T-cell (primary cell): ENCODE measurements around the gene ANKRD60. TPM values are rescaled to one million over a fixed set of nuclear protein-coding genes. Genes with fewer than 3 reads are reported as not detected.

Experiments used
- ATAC-seq, 4 experiments: fragments of 200-7000 bp in 3 of 4; fragments of 150-1000 bp in 1 of 4; cut with Tn5 transposase; replicated peaks in 1 of 4; 1 replicate in 3 of 4; 2 replicates in 1 of 4; pipeline ENCODE4 v1.10.0; 2021; ENCODE audit warnings: moderate library complexity in 3 of 4, mild to moderate bottlenecking in 2 of 4, moderate number of reproducible peaks in 1 of 4
- CTCF ChIA-PET, 2 donors: fragments of 300-600 bp; sonication (Branson Sonifier 250); formaldehyde crosslinking; loops; one replicate each; lab custom pipeline; 2022; ENCODE audit warnings: antibody characterized with exemption in 2 of 2; lab: Charles Lee
- POLR2A ChIA-PET, 2 donors: fragments of 300-600 bp; sonication (Branson Sonifier 250); formaldehyde crosslinking; loops; one replicate each; lab custom pipeline; 2022; ENCODE audit warnings: antibody characterized with exemption in 2 of 2; lab: Charles Lee
- DNase-seq, 35 experiments: peaks; one replicate each; pipeline versions ENCODE4 v3.0.0 to v3.0.0-alpha.2; 2013 to 2023
- H3K27ac ChIP-seq: one replicate; pipeline ENCODE4 v1.5.1; 2013; ENCODE audit warnings: low read length
- H3K27me3 ChIP-seq, 2 experiments: replicated peaks in 1 of 2; 1 replicate in 1 of 2; 2 replicates in 1 of 2; pipeline versions ENCODE4 v1.6.1 to v1.7.0; 2013; ENCODE audit warnings: low read length in 1 of 2, mixed read lengths in 1 of 2; ENCODE audit not compliant: control insufficient read depth in 2 of 2, insufficient read depth in 2 of 2; ENCODE audit errors: extremely low read depth in 1 of 2
- H3K36me3 ChIP-seq, 2 donors: 1 replicate in 1 of 2; 2 replicates in 1 of 2; pipeline versions ENCODE4 v1.6.1 to v1.7.0; 2013; ENCODE audit warnings: low read length in 1 of 2; ENCODE audit not compliant: control insufficient read depth in 2 of 2, insufficient read depth in 1 of 2; ENCODE audit errors: extremely low read depth in 1 of 2
- H3K4me1 ChIP-seq, 2 experiments: 1 replicate in 1 of 2; 2 replicates in 1 of 2; pipeline versions ENCODE4 v1.6.1 to v1.7.0; 2013; ENCODE audit warnings: low read length in 2 of 2, mixed read lengths in 1 of 2; ENCODE audit not compliant: insufficient read depth in 2 of 2, control insufficient read depth in 1 of 2; ENCODE audit errors: extremely low read depth in 1 of 2
- H3K4me3 ChIP-seq, 2 donors: 1 replicate in 1 of 2; 2 replicates in 1 of 2; pipeline versions ENCODE4 v1.5.1 to v1.7.0; 2013; ENCODE audit warnings: mild to moderate bottlenecking in 2 of 2, low read length in 1 of 2, moderate library complexity in 1 of 2; ENCODE audit not compliant: control insufficient read depth in 1 of 2; ENCODE audit errors: extremely low read depth in 1 of 2
- H3K9me3 ChIP-seq: 2 replicates; pipeline ENCODE4 v1.7.0; 2013
- H3K27ac Mint-ChIP-seq, 2 donors: one replicate each; pipeline ENCODE4 v1.8.0; 2020 to 2021; ENCODE audit warnings: mild to moderate bottlenecking in 2 of 2, mixed read lengths in 2 of 2
- H3K27me3 Mint-ChIP-seq, 2 donors: one replicate each; pipeline ENCODE4 v1.8.0; 2021 to 2022; ENCODE audit warnings: mixed read lengths in 2 of 2
- H3K36me3 Mint-ChIP-seq: one replicate; pipeline ENCODE4 v1.8.0; 2021; ENCODE audit warnings: mixed read lengths
- H3K4me1 Mint-ChIP-seq, 3 donors: one replicate each; pipeline ENCODE4 v1.8.0; 2020 to 2022; ENCODE audit warnings: mixed read lengths in 3 of 3, mild to moderate bottlenecking in 1 of 3
- H3K4me3 Mint-ChIP-seq, 3 donors: one replicate each; pipeline ENCODE4 v1.8.0; 2020 to 2022; ENCODE audit warnings: mild to moderate bottlenecking in 3 of 3, mixed read lengths in 3 of 3, moderate library complexity in 3 of 3
- H3K9me3 Mint-ChIP-seq, 3 donors: one replicate each; pipeline ENCODE4 v1.8.0; 2020 to 2022; ENCODE audit warnings: mixed read lengths in 3 of 3
- WGBS: methylation state at CpG from one replicate; pipeline ENCODE4 v1.1.5; 2013; ENCODE audit warnings: missing lambda C conversion rate; ENCODE audit not compliant: insufficient coverage; 5-methylcytosine and 5-hydroxymethylcytosine counted together
- total RNA-seq, 35 experiments: library from RNA in 6 of 35; stranded (reverse) in 6 of 35; fragments of 120-200 nt in 1 of 35; gene quantifications; one replicate each; pipeline versions ENCODE4 v1.2.1 to v1.2.4 and lab custom pipeline; 2013 to 2026

ANKRD60 gene
- total RNA-seq, 5 donors from 2014 or later (not counting 1 experiment from before 2014, with no cell fraction given): 0.82 TPM; not detected in 4

DNA sequence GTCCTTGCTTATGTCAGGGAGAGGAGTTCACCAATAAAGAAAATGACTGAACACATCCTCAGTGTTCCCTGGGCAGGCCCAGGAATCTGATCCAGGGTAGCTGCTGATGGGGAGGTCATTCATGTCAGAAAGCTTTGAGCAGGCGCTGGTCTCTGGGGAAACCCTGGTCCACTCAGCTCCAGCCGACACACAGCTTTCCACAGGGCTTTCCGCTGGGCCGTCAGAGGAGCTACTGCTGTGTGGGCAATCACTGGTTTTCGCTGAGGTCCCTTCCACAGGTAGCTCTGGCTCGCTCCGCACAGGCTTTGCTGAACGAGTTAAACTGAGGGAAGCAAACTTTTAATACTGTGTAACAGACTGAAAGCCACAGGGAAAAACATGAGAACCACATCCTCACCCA is 17.5 kb upstream of the ANKRD60 start:
- Mint-ChIP-seq H3K36me3 (peaks cover 66% of the 10 kb centered on the region), H3K4me1 (no peaks in the 10 kb centered on the region)

DNA sequence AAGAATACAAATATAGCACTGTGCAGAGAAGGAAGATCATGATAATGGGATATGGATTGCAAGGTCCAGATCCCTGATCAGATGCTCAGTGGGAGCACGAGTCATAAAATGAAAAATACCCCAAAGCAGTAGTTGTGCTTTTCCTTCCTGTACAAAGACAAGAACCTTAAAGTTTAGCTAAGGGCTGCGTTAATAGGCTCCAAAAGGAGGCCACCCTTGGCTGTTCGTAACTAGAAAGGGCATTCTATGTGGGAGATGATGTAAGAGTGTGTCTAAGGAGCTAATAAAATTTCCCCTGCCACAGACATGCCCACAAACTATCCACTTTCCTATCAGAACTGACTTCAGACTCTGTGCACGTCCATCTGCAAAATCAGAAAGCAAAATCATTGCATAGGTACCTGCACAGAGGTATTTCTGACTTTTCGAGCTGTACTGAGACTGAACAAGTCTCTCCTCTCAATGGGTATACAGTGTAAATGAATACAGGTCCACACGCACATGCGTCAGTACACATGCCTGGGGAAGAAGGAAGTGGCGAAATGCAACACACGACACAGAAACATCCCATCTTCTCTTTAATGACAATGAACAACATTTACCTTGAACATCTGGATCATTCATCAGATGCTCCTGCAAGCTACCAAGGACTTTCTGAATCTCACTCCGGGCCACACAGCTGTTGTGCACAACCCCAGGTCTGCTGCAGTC is 16.9 kb upstream of the ANKRD60 start:
- peaks cover 16 to 39% of the 10 kb centered on the region in 2 donors for H3K36me3 ChIP-seq
- H3K9me3 ChIP-seq: no peaks in the 10 kb centered on the region
- ATAC-seq (no peak), DNase-seq (no peak)
- Mint-ChIP-seq H3K36me3 (peaks cover 62% of the 10 kb centered on the region), H3K4me1 (no peaks in the 10 kb centered on the region), H3K4me3 (no peak overlapping the region), H3K27ac (no peak overlapping the region), H3K27me3 (no peaks in the 10 kb centered on the region), H3K9me3 (no peaks in the 10 kb centered on the region)
- ChIA-PET CTCF (interaction anchor here in 1 of 2 donors (0.6 kb wide), 1 partner anchor 164 kb away, joined by 4 read pairs; no protein-coding TSS in a partner anchor), POLR2A (interaction anchor here in 1 of 2 donors (0.5 kb wide), 1 partner anchor 866 kb away, joined by 3 read pairs; no protein-coding TSS in a partner anchor)
- no peaks in the 10 kb centered on the region for H3K27me3 ChIP-seq
- no peak overlapping the region for H3K27ac ChIP-seq
- H3K4me1 ChIP-seq: no peaks in the 10 kb centered on the region
- 84% methylated on average over 4 of the region's 10 CpGs for WGBS
- no peak overlapping the region for H3K4me3 ChIP-seq

More for the DNA sequence above, 17.5 kb upstream of the ANKRD60 start:
- Histone ChIP-seq H3K9me3 (no peaks in the 10 kb centered on the region), H3K27ac (no peak overlapping the region), H3K27me3 (no peaks in the 10 kb centered on the region), H3K4me3 (no peak overlapping the region), H3K36me3 (peaks cover 16 to 42% of the 10 kb centered on the region in 2 donors), H3K4me1 (no peaks in the 10 kb centered on the region)
- ATAC-seq (no peak), DNase-seq (no peak)
- Mint-ChIP-seq H3K27me3 (no peaks in the 10 kb centered on the region), H3K27ac (no peak overlapping the region), H3K4me3 (no peak overlapping the region), H3K9me3 (no peaks in the 10 kb centered on the region)
- 94% methylated on average over 8 of the region's 8 CpGs for WGBS
- ChIA-PET CTCF (interaction anchor here in 1 of 2 donors (0.6 kb wide), 2 partner anchors 163 to 870 kb away, joined by 3 to 4 read pairs; no protein-coding TSS in a partner anchor), POLR2A (interaction anchor here in 1 of 2 donors (0.5 kb wide), 1 partner anchor 866 kb away, joined by 3 read pairs; no protein-coding TSS in a partner anchor)

DNA sequence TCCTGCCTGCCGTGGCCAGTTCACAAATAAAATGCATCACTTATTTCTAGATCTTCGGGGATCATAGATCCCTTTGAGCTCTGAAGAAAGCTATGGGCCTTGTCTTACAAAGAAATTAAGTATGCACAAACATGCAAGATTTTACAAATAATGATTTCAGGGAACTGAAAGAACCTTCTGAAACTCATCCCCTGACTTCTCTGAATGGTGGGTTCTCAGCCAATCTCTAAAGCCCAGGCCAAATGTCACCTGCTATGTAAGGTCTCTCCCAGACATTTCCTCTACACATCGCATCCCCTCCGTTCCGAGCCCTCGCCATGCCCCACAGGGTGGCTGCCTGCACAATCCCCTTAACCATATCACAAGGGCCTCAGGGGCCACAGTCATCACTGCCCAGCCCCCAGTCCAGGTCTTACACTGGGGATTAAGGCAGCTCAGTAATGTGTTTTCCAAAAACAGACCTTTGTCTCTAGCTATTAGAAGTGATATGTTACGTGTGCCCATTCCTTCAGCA is 16.1 kb upstream of the ANKRD60 start:
- Mint-ChIP-seq H3K27ac (no peak overlapping the region), H3K4me3 (no peak overlapping the region), H3K27me3 (no peaks in the 10 kb centered on the region), H3K4me1 (no peaks in the 10 kb centered on the region), H3K36me3 (peaks cover 56% of the 10 kb centered on the region), H3K9me3 (no peaks in the 10 kb centered on the region)
- no peak for DNase-seq
- Histone ChIP-seq H3K9me3 (no peaks in the 10 kb centered on the region), H3K27ac (no peak overlapping the region), H3K36me3 (peaks cover 16 to 34% of the 10 kb centered on the region in 2 donors), H3K4me3 (no peak overlapping the region), H3K27me3 (no peaks in the 10 kb centered on the region), H3K4me1 (no peaks in the 10 kb centered on the region)
- WGBS: 97% methylated on average over 6 of the region's 7 CpGs
- no peak for ATAC-seq
- POLR2A ChIA-PET: no interaction called here
- CTCF ChIA-PET: no interaction called here

DNA sequence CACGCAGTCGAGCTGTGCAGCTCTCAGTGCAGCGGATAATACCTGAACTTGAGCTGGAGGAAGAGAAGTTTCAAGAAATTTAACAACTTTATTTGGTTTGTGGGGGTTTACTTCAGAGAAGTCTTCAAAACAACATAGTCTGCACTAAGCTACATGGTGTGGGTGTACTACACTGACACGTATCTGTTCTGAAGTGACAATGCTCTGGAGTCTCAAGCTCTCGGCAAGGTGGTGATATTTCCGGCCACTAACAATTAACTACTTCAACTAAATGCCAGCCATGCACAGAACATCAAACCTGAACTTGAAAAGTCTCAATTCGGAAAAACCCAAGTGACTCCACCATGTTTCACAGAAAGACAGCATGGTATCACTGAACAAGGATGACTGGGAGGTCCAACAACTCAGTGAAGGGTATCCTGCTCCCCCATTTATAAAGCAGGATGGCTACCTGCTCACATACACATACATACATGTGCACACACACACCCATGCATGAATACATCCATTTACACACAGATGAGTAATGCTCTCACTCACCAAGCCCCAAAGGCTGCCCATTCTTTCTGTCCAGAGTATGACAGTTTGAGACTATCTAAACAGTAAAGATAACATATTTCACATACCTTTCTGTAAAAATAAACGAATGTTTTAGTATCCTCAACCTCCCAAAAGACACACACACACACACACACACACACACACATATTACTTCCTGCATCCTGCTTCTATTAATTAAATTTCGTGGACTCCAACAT is 15.4 kb upstream of the ANKRD60 start:
- POLR2A ChIA-PET: no interaction called here
- no peak for DNase-seq
- 83% methylated on average over 8 of the region's 9 CpGs for WGBS
- Mint-ChIP-seq H3K27me3 (no peaks in the 10 kb centered on the region), H3K4me3 (no peak overlapping the region), H3K27ac (no peak overlapping the region), H3K36me3 (peaks cover 53% of the 10 kb centered on the region), H3K4me1 (no peaks in the 10 kb centered on the region), H3K9me3 (no peaks in the 10 kb centered on the region)
- Histone ChIP-seq H3K27me3 (no peaks in the 10 kb centered on the region), H3K9me3 (no peaks in the 10 kb centered on the region), H3K4me3 (no peak overlapping the region), H3K27ac (no peak overlapping the region), H3K4me1 (no peaks in the 10 kb centered on the region), H3K36me3 (peaks cover 16 to 37% of the 10 kb centered on the region in 2 donors)
- CTCF ChIA-PET: interaction anchor here in 1 of 2 donors (0.6 kb wide), 1 partner anchor 448 kb away, joined by 4 read pairs; no protein-coding TSS in a partner anchor
- no peak for ATAC-seq

DNA sequence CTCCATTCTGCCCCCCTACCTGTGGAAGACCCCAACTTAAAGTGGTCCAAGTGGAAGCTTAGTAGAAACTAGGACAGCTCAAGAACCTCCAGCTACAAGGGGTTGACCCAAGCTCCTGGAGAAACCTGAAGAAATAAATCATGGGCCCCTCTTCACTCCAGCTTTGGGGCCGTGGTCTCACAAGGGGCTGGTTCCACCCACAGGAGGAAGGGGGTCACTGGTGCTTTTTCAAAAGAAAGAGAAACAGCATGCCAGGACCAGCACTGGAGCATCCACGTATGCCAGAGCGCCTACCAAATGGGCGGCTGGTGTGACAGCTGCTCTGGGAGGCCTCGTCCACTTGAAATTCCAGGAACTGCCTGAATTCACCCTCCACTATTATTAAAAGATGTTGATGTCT is 14.4 kb upstream of the ANKRD60 start:
- ChIA-PET CTCF (interaction anchor here (0.6 to 0.7 kb wide), 4 partner anchors 10 to 133 kb away, joined by 3 to 8 read pairs (median 6); no protein-coding TSS in a partner anchor), POLR2A (interaction anchor here in 1 of 2 donors (0.6 kb wide), 1 partner anchor 1845 kb away, joined by 3 read pairs; no protein-coding TSS in a partner anchor)
- H3K36me3 Mint-ChIP-seq: peaks cover 48% of the 10 kb centered on the region
- no peak overlapping the region for H3K4me3 Mint-ChIP-seq
- H3K4me1 Mint-ChIP-seq: peaks cover 0 to under 1% (median 0%) of the 10 kb centered on the region in 3 donors
- Histone ChIP-seq H3K27me3 (no peaks in the 10 kb centered on the region), H3K9me3 (no peaks in the 10 kb centered on the region), H3K4me3 (no peak overlapping the region), H3K27ac (no peak overlapping the region), H3K4me1 (no peaks in the 10 kb centered on the region), H3K36me3 (peaks cover 16 to 34% of the 10 kb centered on the region in 2 donors)
- no peaks in the 10 kb centered on the region for H3K27me3 Mint-ChIP-seq
- H3K27ac Mint-ChIP-seq: no peak overlapping the region
- DNase-seq (no peak), ATAC-seq (no peak)
- H3K9me3 Mint-ChIP-seq: no peaks in the 10 kb centered on the region
- no CpG with 5 or more reads among the region's 5 CpGs for WGBS
